B cell (primary cell): Measurements from ENCODE around the gene CACNA2D3.

Experiments used
- CTCF ChIP-seq: fragments of 200-600 bp; IDR thresholded peaks from one replicate; pipeline ENCODE4 v1.8.0; 2022; ENCODE audit warnings: antibody characterized with exemption, mild to moderate bottlenecking
- EZH2 ChIP-seq: IDR thresholded peaks from 2 replicates; pipeline ENCODE4 v1.6.1; 2012; ENCODE audit warnings: borderline replicate concordance, low read depth, mild to moderate bottlenecking, moderate library complexity, low read length; ENCODE audit not compliant: insufficient read depth, poor library complexity, severe bottlenecking

- TF ChIP-seq CTCF: no peak
- TF ChIP-seq EZH2: no peak
These were observed 581.6 kb downstream of the CACNA2D3 start for GRCh38 chr3:54703923-54704322.
